Astrocyte (in vitro differentiated cells and primary cell): Measurements from ENCODE around the gene OLFM2. TPM values are rescaled to one million over a fixed set of nuclear protein-coding genes. Genes with fewer than 3 reads are reported as not detected.
A peak's percentile ranks its signal among the peaks of the same experiment; 100 is the strongest.

Experiments used
- DNase-seq: peaks from one replicate; pipeline ENCODE4 v3.0.0-alpha.2; 2010; ENCODE audit warnings: low read depth
- FAIRE-seq: peaks from 2 replicates; lab custom pipeline; 2011; peaks lifted over from hg19 to GRCh38; lab: Jason Lieb, UNC
- H2AFZ ChIP-seq: 2 replicates; pipeline ENCODE4 v1.6.0; 2012; ENCODE audit warnings: low read depth, low read length, inconsistent platforms
- H3K27ac ChIP-seq: 2 replicates; pipeline ENCODE4 v1.5.1; 2011; ENCODE audit warnings: low read depth, low read length, inconsistent platforms
- H3K27me3 ChIP-seq: 2 replicates; pipeline ENCODE4 v1.6.0; 2011; ENCODE audit warnings: low read length, inconsistent platforms; ENCODE audit not compliant: insufficient read depth
- H3K36me3 ChIP-seq: 2 replicates; pipeline ENCODE4 v1.5.1; 2011; ENCODE audit warnings: low read length, inconsistent platforms; ENCODE audit not compliant: insufficient read depth
- H3K4me1 ChIP-seq: 2 replicates; pipeline ENCODE4 v1.5.1; 2011; ENCODE audit warnings: low read length, inconsistent platforms; ENCODE audit not compliant: insufficient read depth
- H3K4me2 ChIP-seq: 2 replicates; pipeline ENCODE4 v1.6.0; 2012; ENCODE audit warnings: low read length, inconsistent platforms
- H3K4me3 ChIP-seq: 2 replicates; pipeline ENCODE4 v1.5.1; 2011; ENCODE audit warnings: low read depth, mild to moderate bottlenecking, low read length, inconsistent platforms; ENCODE audit not compliant: insufficient read depth
- H3K79me2 ChIP-seq: 2 replicates; pipeline ENCODE4 v1.6.0; 2012; ENCODE audit warnings: mild to moderate bottlenecking, low read length, inconsistent platforms; ENCODE audit not compliant: insufficient read depth
- H3K9ac ChIP-seq: 2 replicates; pipeline ENCODE4 v1.6.0; 2012; ENCODE audit warnings: mild to moderate bottlenecking, low read length, inconsistent platforms
- H3K9me3 ChIP-seq: 2 replicates; pipeline ENCODE4 v1.5.1; 2012; ENCODE audit warnings: low read depth, mild to moderate bottlenecking, low read length, inconsistent platforms; ENCODE audit not compliant: insufficient read depth
- H4K20me1 ChIP-seq: 2 replicates; pipeline ENCODE4 v1.6.0; 2012; ENCODE audit warnings: low read length, inconsistent platforms; ENCODE audit not compliant: insufficient read depth
- H3K27ac Mint-ChIP-seq: one replicate; pipeline ENCODE4 v1.8.0; 2021; ENCODE audit warnings: mild to moderate bottlenecking, mixed read lengths; ENCODE audit not compliant: unreplicated experiment
- H3K27me3 Mint-ChIP-seq: one replicate; pipeline ENCODE4 v1.8.0; 2021; ENCODE audit warnings: low read depth, mixed read lengths; ENCODE audit not compliant: unreplicated experiment
- H3K36me3 Mint-ChIP-seq: one replicate; pipeline ENCODE4 v1.8.0; 2021; ENCODE audit warnings: low read depth, mixed read lengths; ENCODE audit not compliant: unreplicated experiment
- H3K4me1 Mint-ChIP-seq: one replicate; pipeline ENCODE4 v1.8.0; 2021; ENCODE audit warnings: low read depth, mixed read lengths; ENCODE audit not compliant: unreplicated experiment
- H3K4me3 Mint-ChIP-seq: one replicate; pipeline ENCODE4 v1.8.0; 2021; ENCODE audit warnings: mild to moderate bottlenecking, moderate library complexity, mixed read lengths; ENCODE audit not compliant: unreplicated experiment
- H3K9me3 Mint-ChIP-seq: one replicate; pipeline ENCODE4 v1.8.0; 2021; ENCODE audit warnings: mild to moderate bottlenecking, mixed read lengths; ENCODE audit not compliant: unreplicated experiment
- CTCF ChIP-seq: IDR thresholded peaks from 2 replicates; pipeline ENCODE4 v1.5.1; 2011; ENCODE audit warnings: low read depth, mild to moderate bottlenecking, inconsistent platforms, low read length, moderate library complexity; ENCODE audit not compliant: insufficient read depth
- EZH2 ChIP-seq: IDR thresholded peaks from 2 replicates; pipeline ENCODE4 v1.6.1; 2012; ENCODE audit warnings: mild to moderate bottlenecking, low read length, inconsistent platforms; ENCODE audit not compliant: insufficient read depth
- total RNA-seq: library from RNA; stranded (reverse); gene quantifications from 2 replicates; pipeline ENCODE4 v1.2.1, GENCODE V29; 2021

Gene OLFM2
- total RNA-seq, 1 donor from 2014 or later = 71.3 TPM

- Histone ChIP-seq H3K4me1 (peaks cover 6% of the 10 kb centered on the region), H4K20me1 (no peaks in the 10 kb centered on the region), H3K4me3 (no peak overlapping the region), H3K9ac (no peak overlapping the region), H3K36me3 (no peaks in the 10 kb centered on the region), H3K4me2 (no peak overlapping the region), H2AFZ (no peak overlapping the region), H3K79me2 (no peaks in the 10 kb centered on the region), H3K27ac (no peak overlapping the region), H3K27me3 (no peaks in the 10 kb centered on the region), H3K9me3 (no peaks in the 10 kb centered on the region)
- FAIRE-seq (no peak), DNase-seq (no peak)
- Mint-ChIP-seq H3K9me3 (peaks cover 6% of the 10 kb centered on the region), H3K4me3 (no peak overlapping the region), H3K27me3 (no peaks in the 10 kb centered on the region), H3K36me3 (peaks cover 31% of the 10 kb centered on the region), H3K4me1 (peaks cover 20% of the 10 kb centered on the region), H3K27ac (no peak overlapping the region)
- TF ChIP-seq CTCF (no peak), EZH2 (no peak)
These were observed 79.7 kb downstream of the OLFM2 start for GRCh38 chr19:9856609-9857008.

GRCh38 chr19:9854282-9854846 is 82.0 kb downstream of the OLFM2 start:
- no peaks in the 10 kb centered on the region for H3K9me3 ChIP-seq
- peaks cover 6% of the 10 kb centered on the region for H3K4me1 ChIP-seq
- no peak overlapping the region for H3K9ac ChIP-seq
- Mint-ChIP-seq H3K4me3 (no peak overlapping the region), H3K9me3 (peaks cover 6% of the 10 kb centered on the region), H3K36me3 (peaks cover 30% of the 10 kb centered on the region), H3K27me3 (no peaks in the 10 kb centered on the region), H3K27ac (peak overlapping the region; percentile 26), H3K4me1 (peaks cover 32% of the 10 kb centered on the region)
- no peak for FAIRE-seq
- no peak overlapping the region for H2AFZ ChIP-seq
- no peak overlapping the region for H3K27ac ChIP-seq
- no peak for TF ChIP-seq EZH2
- no peak for TF ChIP-seq CTCF
- H3K27me3 ChIP-seq = no peaks in the 10 kb centered on the region
- no peaks in the 10 kb centered on the region for H3K36me3 ChIP-seq
- no peaks in the 10 kb centered on the region for H3K79me2 ChIP-seq
- DNase-seq = no peak
- no peak overlapping the region for H3K4me3 ChIP-seq
- peaks cover 5% of the 10 kb centered on the region for H4K20me1 ChIP-seq
- no peak overlapping the region for H3K4me2 ChIP-seq

- H3K27me3 Mint-ChIP-seq = no peaks in the 10 kb centered on the region
- H3K36me3 Mint-ChIP-seq = peaks cover 22% of the 10 kb centered on the region
- peaks cover 34% of the 10 kb centered on the region for H3K4me1 Mint-ChIP-seq
- Histone ChIP-seq H3K9ac (no peak overlapping the region), H3K27me3 (no peaks in the 10 kb centered on the region), H4K20me1 (peaks cover 35% of the 10 kb centered on the region), H3K79me2 (peaks cover 9% of the 10 kb centered on the region), H3K4me2 (no peak overlapping the region), H3K4me3 (no peak overlapping the region), H2AFZ (no peak overlapping the region), H3K4me1 (peaks cover 17% of the 10 kb centered on the region), H3K27ac (no peak overlapping the region), H3K36me3 (no peaks in the 10 kb centered on the region), H3K9me3 (no peaks in the 10 kb centered on the region)
- H3K4me3 Mint-ChIP-seq = peak overlapping the region; percentile 31
- no peak for DNase-seq
- FAIRE-seq = no peak
- peaks cover 2% of the 10 kb centered on the region for H3K9me3 Mint-ChIP-seq
- TF ChIP-seq CTCF (no peak), EZH2 (no peak)
- H3K27ac Mint-ChIP-seq = no peak overlapping the region
These were observed 85.9 kb downstream of the OLFM2 start for GRCh38 chr19:9850235-9850959.
